ENCODE data around the gene HOXB6. TPM values are rescaled to one million over a fixed set of nuclear protein-coding genes. Genes with fewer than 3 reads are reported as not detected.

HOXB6 gene
- total and polyA plus RNA-seq, 12 donors: 1.7 to 23.1 (median 11.8) TPM

- Histone ChIP-seq H3K27ac (peak overlapping the region in 2 of 5 donors; percentile 17 to 54), H3K9me3 (replicated peaks in 1 of 3) (no peaks in the 10 kb centered on the region), H3K27me3 (no peaks in the 10 kb centered on the region), H3K36me3 (replicated peaks in 1 of 2) (no peaks in the 10 kb centered on the region), H3K4me3 (no peak overlapping the region), H3K4me1 (replicated peaks in 1 of 2) (peaks cover 0 to 42% of the 10 kb centered on the region in 2 donors)
- TF ChIP-seq POLR2A (IDR thresholded peaks at IDR 0.05) (peak in 1 of 2 donors; percentile 31), CTCF (IDR thresholded peaks at IDR 0.05) (no peak)
- 64 to 67% (median 66%) methylated on average over 9 to 14 of the region's 14 CpGs for WGBS, 4 donors
- DNase-seq: peak in 1 of 7 donors; percentile 37
- intact Hi-C loops (cut with DNase I): no loop called here
These were observed 44.7 kb downstream of the HOXB6 start for GRCh38 chr17:48559840-48560817.

GRCh38 chr17:48559122-48559839, 45.5 kb downstream of the HOXB6 start:
- no peaks in the 10 kb centered on the region for H3K9me3 ChIP-seq (replicated peaks in 1 of 3)
- peaks cover 0 to 42% of the 10 kb centered on the region in 2 donors for H3K4me1 ChIP-seq (replicated peaks in 1 of 2)
- intact Hi-C loops (cut with DNase I): no loop called here
- H3K4me3 ChIP-seq: no peak overlapping the region
- peak in 1 of 7 donors; percentile 7 for DNase-seq
- H3K27ac ChIP-seq: peak overlapping the region in 2 of 5 donors; percentile 17 to 54
- no peaks in the 10 kb centered on the region for H3K36me3 ChIP-seq (replicated peaks in 1 of 2)
- H3K27me3 ChIP-seq: no peaks in the 10 kb centered on the region
- TF ChIP-seq POLR2A (IDR thresholded peaks at IDR 0.05) (no peak), CTCF (IDR thresholded peaks at IDR 0.05) (no peak)
- 79 to 85% (median 80%) methylated on average over 16 of the region's 16 CpGs for WGBS, 4 donors

- H3K27ac ChIP-seq: no peak overlapping the region
- peaks cover 0 to 42% of the 10 kb centered on the region in 2 donors for H3K4me1 ChIP-seq (replicated peaks in 1 of 2)
- H3K27me3 ChIP-seq: no peaks in the 10 kb centered on the region
- no peaks in the 10 kb centered on the region for H3K9me3 ChIP-seq (replicated peaks in 1 of 3)
- WGBS, 4 donors: 81 to 85% (median 82%) methylated on average over 2 of the region's 2 CpGs
- no peaks in the 10 kb centered on the region for H3K36me3 ChIP-seq (replicated peaks in 1 of 2)
- TF ChIP-seq POLR2A (IDR thresholded peaks at IDR 0.05) (no peak), CTCF (IDR thresholded peaks at IDR 0.05) (no peak)
- intact Hi-C loops (cut with DNase I): no loop called here
- no peak for DNase-seq
- H3K4me3 ChIP-seq: no peak overlapping the region
These were observed 46.0 kb downstream of the HOXB6 start for GRCh38 chr17:48558831-48559121.

- 79 to 85% (median 81%) methylated on average over 13 of the region's 13 CpGs for WGBS, 4 donors
- H3K27ac ChIP-seq: peak overlapping the region in 1 of 5 donors; percentile 89
- H3K9me3 ChIP-seq (replicated peaks in 1 of 3): no peaks in the 10 kb centered on the region
- no peak for DNase-seq
- H3K4me3 ChIP-seq: no peak overlapping the region
- no peaks in the 10 kb centered on the region for H3K36me3 ChIP-seq (replicated peaks in 1 of 2)
- intact Hi-C loops (cut with DNase I): no loop called here
- no peaks in the 10 kb centered on the region for H3K27me3 ChIP-seq
- no peak for TF ChIP-seq CTCF (IDR thresholded peaks at IDR 0.05)
- no peak for TF ChIP-seq POLR2A (IDR thresholded peaks at IDR 0.05)
- H3K4me1 ChIP-seq (replicated peaks in 1 of 2): peaks cover 0 to 37% of the 10 kb centered on the region in 2 donors
These were observed 46.5 kb downstream of the HOXB6 start for GRCh38 chr17:48558057-48558830.

Measured in adrenal gland (tissue), 12 donors.